IPS DF 6.9 (cell line): ENCODE measurements around the gene DDX49.

Source experiments
- DNase-seq: peaks from one replicate; pipeline ENCODE4 v3.0.0-alpha.2; 2013; ENCODE audit warnings: low read depth, low spot score
- H3K27ac ChIP-seq: one replicate; pipeline ENCODE4 v1.5.1; 2013; ENCODE audit warnings: low read length, control low read depth
- H3K27me3 ChIP-seq: 2 replicates; pipeline ENCODE4 v1.6.1; 2013; ENCODE audit warnings: mild to moderate bottlenecking, low read length; ENCODE audit not compliant: control insufficient read depth, insufficient read depth
- H3K36me3 ChIP-seq: 2 replicates; pipeline ENCODE4 v1.6.1; 2013; ENCODE audit warnings: low read length; ENCODE audit not compliant: control insufficient read depth, insufficient read depth
- H3K4me1 ChIP-seq: 2 replicates; pipeline ENCODE4 v1.6.1; 2013; ENCODE audit warnings: low read length; ENCODE audit not compliant: control insufficient read depth, insufficient read depth
- H3K4me3 ChIP-seq: 2 replicates; pipeline ENCODE4 v1.5.1; 2013; ENCODE audit warnings: mild to moderate bottlenecking, low read length
- H3K9me3 ChIP-seq: 2 replicates; pipeline ENCODE4 v1.6.1; 2013; ENCODE audit warnings: low read length, inconsistent platforms; ENCODE audit not compliant: control insufficient read depth, insufficient read depth
- WGBS: extraction: QIAGEN DNeasy Blood & Tissue Kit; methylation state at CpG from one replicate; pipeline ENCODE4 v1.1.7; 2013; ENCODE audit warnings: mixed read lengths, missing lambda C conversion rate; ENCODE audit not compliant: insufficient read length, insufficient coverage; 5-methylcytosine and 5-hydroxymethylcytosine counted together

Gene DDX49

DNA sequence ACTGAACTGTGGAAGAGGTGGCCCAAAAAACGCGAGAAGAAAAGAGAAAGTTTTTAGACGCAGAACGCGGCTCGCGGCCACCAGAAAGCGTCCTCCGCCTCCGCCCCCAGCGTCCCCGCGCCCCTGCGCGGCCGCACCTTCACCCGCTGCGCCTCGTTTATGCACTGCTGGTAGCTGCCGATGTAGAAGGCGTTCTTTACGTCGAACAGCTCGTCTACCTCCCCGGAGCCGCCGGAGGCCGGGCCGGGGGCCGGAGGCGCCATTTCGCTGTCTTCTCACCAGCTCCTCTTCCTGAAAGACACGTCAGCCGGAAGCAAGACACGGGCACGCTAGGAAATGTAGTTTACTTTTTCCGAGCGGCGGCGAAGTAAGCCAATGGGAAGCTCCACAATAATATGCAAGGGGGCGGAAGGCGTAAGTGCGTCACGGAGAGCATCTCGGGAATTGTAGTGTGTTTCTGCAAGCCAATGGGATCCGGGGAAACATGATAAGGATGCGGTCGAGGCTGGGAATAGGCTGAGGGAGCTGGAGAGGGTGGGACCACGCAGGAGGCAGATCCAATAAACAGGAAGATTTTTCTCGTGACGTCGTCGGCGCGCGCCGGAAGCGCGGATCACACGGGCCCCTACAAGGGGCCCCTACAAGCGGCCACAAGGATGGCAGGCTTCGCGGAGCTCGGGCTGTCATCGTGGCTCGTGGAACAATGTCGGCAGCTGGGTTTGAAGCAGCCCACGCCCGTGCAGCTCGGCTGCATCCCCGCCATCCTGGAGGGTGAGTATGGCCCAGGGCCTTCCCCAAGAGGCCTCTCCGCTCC, at the start of gene DDX49, which contains the start of gene COPE:
Gene DDX49, plus strand, starts transcription at position 630 of the 814 bp plus-strand sequence. Its CDS starts 27 bp downstream, at position 657.
Gene COPE, minus strand, starts transcription at position 302 of the 814 bp plus-strand sequence. Its CDS starts 39 bp downstream, at position 263.
- H3K27ac ChIP-seq = no peak within 1 kb of the TSS
- no peaks in the 10 kb centered on the region for H3K27me3 ChIP-seq
- peak; percentile 99 for DNase-seq
- no CpG with 5 or more reads among the region's 72 CpGs for WGBS
- H3K4me3 ChIP-seq = peak within 1 kb of the TSS; percentile 96
- no peaks in the 10 kb centered on the region for H3K9me3 ChIP-seq
- H3K36me3 ChIP-seq = peaks cover 12% of the 10 kb centered on the region
- H3K4me1 ChIP-seq = peaks cover 4% of the 10 kb centered on the region

- peaks cover 16% of the 10 kb centered on the region for H3K36me3 ChIP-seq
- H3K4me3 ChIP-seq = no peak overlapping the region; the same call in 1 of the 2 replicates
- H3K9me3 ChIP-seq = no peaks in the 10 kb centered on the region
- no peak overlapping the region for H3K27ac ChIP-seq
- no peak for DNase-seq
- 0 out of 2 replicates have a peak, but pooled peaks cover 3% of the 10 kb centered on the region for H3K4me1 ChIP-seq
- no peaks in the 10 kb centered on the region for H3K27me3 ChIP-seq
- WGBS = no CpG with 5 or more reads among the region's 62 CpGs
Measured at GRCh38 chr19:18869781-18870530, 49.6 kb upstream of the DDX49 start.

DNA sequence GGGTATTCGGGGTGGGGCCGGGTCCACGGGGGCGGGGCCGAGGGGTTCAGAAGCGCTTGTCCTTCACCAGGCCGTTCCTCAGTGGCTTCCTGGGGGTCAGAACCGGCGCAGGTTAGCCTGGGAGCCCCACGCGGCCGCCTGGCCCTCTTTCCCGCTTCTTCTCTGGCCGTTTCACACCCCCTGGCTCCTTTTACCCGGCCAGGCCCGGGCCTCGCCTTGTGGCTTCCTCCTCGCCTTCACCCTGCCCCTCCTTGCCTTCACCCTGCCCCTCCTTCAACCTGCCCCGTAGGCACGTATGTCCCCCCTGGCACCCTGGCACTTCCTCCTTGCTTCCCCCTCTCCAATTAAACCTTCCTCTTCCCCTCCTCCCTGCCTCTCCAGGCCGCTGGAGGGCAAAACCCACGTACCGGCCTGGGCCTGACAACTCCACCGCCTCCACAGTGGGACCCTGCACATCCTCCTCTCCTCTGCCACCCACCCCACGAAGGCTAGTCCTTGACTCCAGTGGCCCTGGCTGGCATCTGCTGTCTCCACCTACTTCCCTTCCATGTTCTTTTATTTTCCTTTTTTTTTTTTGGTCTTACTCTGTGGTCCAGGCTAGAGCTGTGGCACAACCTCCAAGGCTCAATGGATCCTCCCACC, 48.9 kb upstream of the DDX49 start:
- Histone ChIP-seq H3K9me3 (no peaks in the 10 kb centered on the region), H3K27me3 (no peaks in the 10 kb centered on the region), H3K36me3 (peaks cover 12% of the 10 kb centered on the region), H3K27ac (no peak overlapping the region), H3K4me3 (0 out of 2 replicates have a peak overlapping the region, but pooled peaks have one; percentile 1), H3K4me1 (0 out of 2 replicates have a peak, but pooled peaks cover 3% of the 10 kb centered on the region)
- no CpG with 5 or more reads among the region's 25 CpGs for WGBS
- no peak for DNase-seq

DNA sequence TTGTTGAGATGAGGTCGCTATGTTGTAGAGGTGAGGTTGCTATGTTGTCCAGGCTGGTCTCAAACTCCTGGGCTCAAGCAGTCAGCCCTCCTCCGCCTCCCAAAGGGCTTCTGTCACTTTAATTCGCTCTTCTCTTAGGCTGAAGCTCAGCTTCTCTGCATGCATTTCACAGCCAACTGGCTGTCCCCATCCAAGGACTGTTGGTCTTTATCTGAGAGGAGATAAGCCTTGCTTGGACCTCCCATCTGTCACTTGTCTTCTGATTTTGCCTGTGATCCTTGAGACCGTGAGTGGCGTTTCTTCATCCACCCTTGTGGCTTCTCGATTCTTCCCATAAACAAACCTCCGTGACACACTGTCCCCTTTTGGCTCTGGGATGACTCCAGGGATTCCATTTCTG, 48.0 kb upstream of the DDX49 start:
- no CpG with 5 or more reads among the region's 7 CpGs for WGBS
- Histone ChIP-seq H3K4me3 (no peak overlapping the region), H3K36me3 (peaks cover 7% of the 10 kb centered on the region), H3K9me3 (no peaks in the 10 kb centered on the region), H3K27me3 (no peaks in the 10 kb centered on the region), H3K27ac (no peak overlapping the region), H3K4me1 (0 out of 2 replicates have a peak, but pooled peaks cover 3% of the 10 kb centered on the region)
- no peak for DNase-seq

GRCh38 chr19:18875726-18876125, 43.8 kb upstream of the DDX49 start:
- no peak overlapping the region for H3K27ac ChIP-seq
- DNase-seq = no peak
- 0 out of 2 replicates have a peak, but pooled peaks cover 1% of the 10 kb centered on the region for H3K4me1 ChIP-seq
- H3K9me3 ChIP-seq = no peaks in the 10 kb centered on the region
- peaks cover 5% of the 10 kb centered on the region for H3K36me3 ChIP-seq
- H3K27me3 ChIP-seq = no peaks in the 10 kb centered on the region
- no peak overlapping the region for H3K4me3 ChIP-seq
- WGBS = no CpG with 5 or more reads among the region's 5 CpGs

DNA sequence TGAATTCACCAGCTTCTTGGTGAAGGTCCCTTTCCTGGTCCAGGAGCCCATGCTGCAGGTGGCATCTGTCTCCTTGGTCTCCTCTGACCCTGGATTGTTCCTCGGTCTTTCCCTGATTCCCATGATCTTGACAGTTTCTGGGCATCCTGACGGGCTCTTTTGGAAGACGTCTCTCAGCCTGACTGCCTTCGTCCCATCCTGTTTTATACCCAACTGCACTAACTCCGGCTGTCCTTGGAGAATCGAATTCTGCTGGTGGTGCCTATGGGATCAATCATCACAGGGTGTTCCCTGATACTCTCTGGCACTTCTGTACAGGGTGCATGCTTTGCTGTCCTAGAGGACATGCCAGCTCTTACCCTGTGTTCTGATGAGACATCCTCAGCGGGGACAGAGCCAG, 42.6 kb upstream of the DDX49 start:
- no CpG with 5 or more reads among the region's 7 CpGs for WGBS
- DNase-seq = no peak
- peaks cover 5% of the 10 kb centered on the region for H3K36me3 ChIP-seq

GRCh38 chr19:18878058-18878797, 41.3 kb upstream of the DDX49 start:
- DNase-seq = no peak
- Histone ChIP-seq H3K36me3 (peaks cover 5% of the 10 kb centered on the region), H3K9me3 (no peaks in the 10 kb centered on the region), H3K27ac (no peak overlapping the region), H3K27me3 (no peaks in the 10 kb centered on the region), H3K4me3 (no peak overlapping the region), H3K4me1 (no peaks in the 10 kb centered on the region)
- no CpG with 5 or more reads among the region's 25 CpGs for WGBS

More for the DNA sequence above, 42.6 kb upstream of the DDX49 start:
- H3K4me3 ChIP-seq = no peak overlapping the region
- no peaks in the 10 kb centered on the region for H3K4me1 ChIP-seq
- no peaks in the 10 kb centered on the region for H3K9me3 ChIP-seq
- H3K27me3 ChIP-seq = no peaks in the 10 kb centered on the region
- H3K27ac ChIP-seq = no peak overlapping the region

GRCh38 chr19:18878858-18879578, 40.5 kb upstream of the DDX49 start:
- no peak for DNase-seq
- no peaks in the 10 kb centered on the region for H3K9me3 ChIP-seq

GRCh38 chr19:18879579-18880373, 39.7 kb upstream of the DDX49 start:
- no peak overlapping the region for H3K27ac ChIP-seq
- H3K9me3 ChIP-seq = no peaks in the 10 kb centered on the region
- peaks cover 5% of the 10 kb centered on the region for H3K36me3 ChIP-seq
- DNase-seq = no peak
- whole genome bisulfite sequencing = no CpG with 5 or more reads among the region's 13 CpGs
- no peaks in the 10 kb centered on the region for H3K4me1 ChIP-seq
- no peaks in the 10 kb centered on the region for H3K27me3 ChIP-seq
- H3K4me3 ChIP-seq = no peak overlapping the region

More at GRCh38 chr19:18878858-18879578, 40.5 kb upstream of the DDX49 start:
- WGBS = no CpG with 5 or more reads among the region's 34 CpGs
- H3K4me3 ChIP-seq = no peak overlapping the region
- no peaks in the 10 kb centered on the region for H3K4me1 ChIP-seq
- no peak overlapping the region for H3K27ac ChIP-seq
- peaks cover 5% of the 10 kb centered on the region for H3K36me3 ChIP-seq
- no peaks in the 10 kb centered on the region for H3K27me3 ChIP-seq
